GM12878 (cell line): Measurements from ENCODE around the gene STX10. TPM values are rescaled to one million over a fixed set of nuclear protein-coding genes. Genes with fewer than 3 reads are reported as not detected.
A peak's percentile ranks its signal among the peaks of the same experiment; 100 is the strongest.

Experiments used
- ATAC-seq: fragments of 200-7000 bp; cut with Tn5 transposase; 3 replicates; pipeline ENCODE4 v1.9.1; 2020; ENCODE audit warnings: mild to moderate bottlenecking, moderate library complexity
- BruUV-seq: library from RNA; stranded (reverse); fragments of 400-500 nt; replicated peaks from 2 replicates; lab custom pipeline; 2021; lab: Mats Ljungman, UMichigan
- CTCF ChIA-PET: fragments of 300-600 bp; sonication (Branson Sonifier 250); formaldehyde crosslinking; extraction: SDS; loops from one replicate; lab custom pipeline; 2021; ENCODE audit warnings: inconsistent platforms; lab: Yijun Ruan, JAX
- POLR2A ChIA-PET: fragments of 350-600 bp; formaldehyde crosslinking; extraction: SDS; loops from one replicate; lab custom pipeline; 2021; ENCODE audit warnings: inconsistent platforms; lab: Charles Lee
- RAD21 ChIA-PET: fragments of 300-600 bp; sonication (Branson Sonifier 250); formaldehyde crosslinking; loops from one replicate; lab custom pipeline; 2023; ENCODE audit warnings: antibody characterized with exemption; ENCODE audit not compliant: unreplicated experiment; lab: Charles Lee
- SMC1A ChIA-PET: fragments of 300-600 bp; sonication (Branson Sonifier 250); formaldehyde crosslinking; loops from one replicate; lab custom pipeline; 2023; ENCODE audit not compliant: unreplicated experiment, uncharacterized antibody; lab: Charles Lee
- DNase-seq: peaks from one replicate; pipeline ENCODE4 v3.0.0-alpha.2; 2011; ENCODE audit warnings: low read depth, low spot score
- FAIRE-seq: peaks from 3 replicates; lab custom pipeline; 2011; peaks lifted over from hg19 to GRCh38; lab: Jason Lieb, UNC
- H2AFZ ChIP-seq: 2 replicates; pipeline ENCODE4 v1.6.0; 2011; ENCODE audit warnings: low read depth, low read length, control low read depth; ENCODE audit not compliant: control insufficient read depth
- H3K27ac ChIP-seq: 2 replicates; pipeline ENCODE4 v1.5.1; 2011; ENCODE audit warnings: control low read depth; ENCODE audit not compliant: control insufficient read depth, insufficient read depth
- H3K27me3 ChIP-seq, 2 experiments: replicated peaks in 1 of 2; 2 replicates each; pipeline versions ENCODE4 v1.6.0 to v1.6.1; 2011; ENCODE audit warnings: low read length in 1 of 2; ENCODE audit not compliant: control insufficient read depth in 2 of 2, insufficient read depth in 2 of 2
- H3K36me3 ChIP-seq, 2 experiments: 2 replicates each; pipeline ENCODE4 v1.5.1; 2011; ENCODE audit warnings: low read length in 1 of 2; ENCODE audit not compliant: control insufficient read depth in 2 of 2, insufficient read depth in 2 of 2
- H3K4me1 ChIP-seq: 2 replicates; pipeline ENCODE4 v1.6.1; 2011; ENCODE audit warnings: mild to moderate bottlenecking, low read length, moderate library complexity, mixed read lengths; ENCODE audit not compliant: control insufficient read depth, insufficient read depth
- H3K4me2 ChIP-seq: 2 replicates; pipeline ENCODE4 v1.6.0; 2011; ENCODE audit warnings: control low read depth; ENCODE audit not compliant: control insufficient read depth, insufficient read depth
- H3K4me3 ChIP-seq: fragments of 200-600 bp; sonication (generic); 2 replicates; pipeline ENCODE4 v1.5.1; 2016
- H3K79me2 ChIP-seq: 2 replicates; pipeline ENCODE4 v1.6.0; 2011; ENCODE audit warnings: low read length; ENCODE audit not compliant: control insufficient read depth, insufficient read depth
- H3K9ac ChIP-seq: 2 replicates; pipeline ENCODE4 v1.8.0; 2011; ENCODE audit warnings: low read length, control low read depth, mixed read lengths; ENCODE audit not compliant: control insufficient read depth, insufficient read depth
- H3K9me3 ChIP-seq: replicated peaks from 3 replicates; pipeline ENCODE4 v1.5.1; 2011; ENCODE audit warnings: mild to moderate bottlenecking, low read length; ENCODE audit not compliant: control insufficient read depth, insufficient read depth
- H4K20me1 ChIP-seq: 2 replicates; pipeline ENCODE4 v1.6.0; 2011; ENCODE audit not compliant: control insufficient read depth, insufficient read depth
- BCL11A ChIP-seq: IDR thresholded peaks from 2 replicates; pipeline ENCODE4 v1.6.1; 2011; ENCODE audit warnings: low read depth, low read length
- NFYA ChIP-seq: IDR thresholded peaks from 2 replicates; pipeline ENCODE4 v1.6.1; 2011; ENCODE audit warnings: low read depth, mild to moderate bottlenecking, low read length, improper control_type of control experiment, borderline replicate concordance
- RELA ChIP-seq: fragments of 450-650 bp; IDR thresholded peaks from 2 replicates; pipeline ENCODE4 v1.8.0; 2014; ENCODE audit warnings: borderline replicate concordance; ENCODE audit not compliant: partially characterized antibody
- TAF1 ChIP-seq: IDR thresholded peaks from 2 replicates; pipeline ENCODE4 v1.6.1; 2011; ENCODE audit warnings: mild to moderate bottlenecking, low read depth, low read length, borderline replicate concordance
- WGBS: methylation state at CpG from one replicate; pipeline ENCODE4 v1.1.6; 2016; ENCODE audit warnings: low lambda C conversion rate; ENCODE audit not compliant: insufficient replicate concordance, insufficient coverage; ENCODE audit errors: missing lambda C conversion rate; 5-methylcytosine and 5-hydroxymethylcytosine counted together
- in situ Hi-C: fragments of 300-500 bp; cut with MboI; formaldehyde crosslinking; loops from 9 replicates; pipeline ENCODE4 v1.14.3; 2018; ENCODE audit warnings: mixed read lengths
- intact Hi-C: fragments of 100-400 bp; cut with micrococcal nuclease; formaldehyde crosslinking; loops from one replicate; pipeline ENCODE4 v1.14.2; 2022; ENCODE audit not compliant: unreplicated experiment
- polyA plus RNA-seq, 11 experiments: library from polyadenylated mRNA; depleted of rRNA in 4 of 11; unstranded in 6 of 11; stranded (reverse) in 5 of 11; fragments of >200 nt; fragmentation: Nextera tagmentation in 4 of 11; fragmentation: Illumina TruSeq in 1 of 11; extraction: Ambion mirVana in 4 of 11; extraction: Trizol in 1 of 11; gene quantifications; 1 replicate in 1 of 11; 2 replicates in 10 of 11; pipeline versions ENCODE4 v1.2.1 to v1.2.3, GENCODE V29; 2011 to 2016; ENCODE audit warnings: inconsistent platforms in 2 of 11, missing spikeins in 2 of 11, low read depth in 1 of 11
- total RNA-seq, 4 experiments: library from RNA; depleted of rRNA in 3 of 4; stranded (reverse); fragments of >200 nt in 3 of 4; fragmentation: Illumina TruSeq in 1 of 4; extraction: Trizol in 1 of 4; gene quantifications; 2 replicates each; pipeline versions ENCODE4 v1.2.1 to v1.2.3, GENCODE V29; 2013 to 2021
- TF ChIP-seq, protein P1 (sequence below): IDR thresholded peaks from 2 replicates; pipeline ENCODE4 v1.6.1; 2011; ENCODE audit warnings: low read depth, mild to moderate bottlenecking, low read length, moderate library complexity, borderline replicate concordance; ENCODE audit errors: extremely low read depth
- TF ChIP-seq, protein P2 (sequence below): fragments of 450-650 bp; IDR thresholded peaks from 2 replicates; pipeline ENCODE4 v1.6.1; 2017; ENCODE audit warnings: low read depth, mild to moderate bottlenecking, moderate library complexity
- TF ChIP-seq, protein P3 (sequence below): fragments of 450-650 bp; IDR thresholded peaks from 2 replicates; pipeline ENCODE4 v1.6.1; 2017; ENCODE audit warnings: mild to moderate bottlenecking, moderate library complexity
- TF ChIP-seq, protein P4 (sequence below): fragments of 450-650 bp; conservative IDR thresholded peaks from 2 replicates; pipeline ENCODE4 v1.6.1; 2017; ENCODE audit warnings: mild to moderate bottlenecking, moderate library complexity
- TF ChIP-seq, protein P5 (sequence below): IDR thresholded peaks from 2 replicates; pipeline ENCODE4 v1.6.1; 2011; ENCODE audit warnings: borderline replicate concordance, low read depth, mild to moderate bottlenecking, moderate library complexity, low read length; ENCODE audit not compliant: insufficient read depth, poor library complexity, severe bottlenecking
- TF ChIP-seq, protein P6 (sequence below): fragments of 450-650 bp; IDR thresholded peaks from 2 replicates; pipeline ENCODE4 v1.6.1; 2014; ENCODE audit warnings: mild to moderate bottlenecking

STX10 gene
- total and polyA plus RNA-seq, 10 of the 15 experiments (the other 5 are each of a cell fraction or from before 2014, with no cell fraction given) = 0.56 to 76.1 (median 47.6) TPM

DNA sequence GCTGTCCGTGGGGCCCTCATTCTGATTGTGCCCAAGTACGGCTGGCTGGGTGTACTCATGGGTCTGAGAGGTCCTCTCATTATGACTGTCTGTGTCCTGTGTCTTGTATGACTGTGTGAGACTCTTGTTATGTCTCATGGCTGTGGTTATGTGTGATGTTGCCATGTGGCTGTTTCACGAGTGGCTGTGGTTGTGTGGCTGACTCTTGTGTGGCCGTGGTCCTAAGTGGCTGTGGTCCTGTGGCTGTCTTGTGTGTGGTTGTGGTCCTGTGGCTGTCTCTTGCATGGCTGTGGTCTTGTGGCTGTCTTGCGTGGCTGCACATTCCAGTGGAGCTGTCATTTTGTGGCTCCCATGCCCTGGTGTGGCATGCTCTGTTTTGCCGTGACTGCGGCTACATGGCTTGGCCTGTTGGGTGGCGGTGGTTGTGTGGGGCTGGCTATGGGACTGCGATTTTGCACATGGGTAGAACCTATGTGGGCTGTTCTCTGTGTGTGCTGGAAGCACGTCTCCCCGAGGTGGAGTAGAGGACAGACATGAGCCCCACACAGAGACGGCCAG is 50.1 kb downstream of the STX10 start:
- H3K9ac ChIP-seq = no peak overlapping the region
- H4K20me1 ChIP-seq = no peaks in the 10 kb centered on the region
- ATAC-seq (peak; percentile 57), FAIRE-seq (peak; percentile 98), DNase-seq (peak; percentile 78)
- peaks cover 53% of the 10 kb centered on the region for H3K4me1 ChIP-seq
- RAD21 ChIA-PET = interaction anchor here (1.0 kb wide), 1 partner anchor 123 kb away, joined by 3 read pairs; no protein-coding TSS in a partner anchor
- CTCF ChIA-PET = interaction anchor here (0.5 to 3.0 kb wide), 5 partner anchors 18 to 135 kb away, joined by 3 to 13 read pairs (median 5); partner anchors contain the start of gene NACC1
- POLR2A ChIA-PET = interaction anchor here (0.5 kb wide), 1 partner anchor 81 kb away, joined by 9 read pairs; no protein-coding TSS in a partner anchor
- in situ Hi-C loops (no loop called here), intact Hi-C loops (loop anchor here (5.0 kb wide), 2 partner anchors 52 to 162 kb away; partner anchors contain the start of genes IER2 and STX10)
- SMC1A ChIA-PET = interaction anchor here (0.7 kb wide), 1 partner anchor 17 kb away, joined by 3 read pairs; no protein-coding TSS in a partner anchor
- 11% methylated on average over 12 of the region's 12 CpGs for WGBS
- no peak overlapping the region for H3K4me3 ChIP-seq
- no peak overlapping the region for H3K27ac ChIP-seq
- H3K9me3 ChIP-seq = no peaks in the 10 kb centered on the region; the same call in 2 of the 3 replicates
- no peaks in the 10 kb centered on the region; a peak in 1 of 4 replicates for H3K36me3 ChIP-seq
- H2AFZ ChIP-seq = no peak overlapping the region
- H3K4me2 ChIP-seq = peak overlapping the region; percentile 84
- H3K27me3 ChIP-seq = peaks cover 2 to 6% of the 10 kb centered on the region in 2 experiments
- H3K79me2 ChIP-seq = peaks cover 4% of the 10 kb centered on the region; the same call in 1 of the 2 replicates
- BruUV-seq = no TSS peak
- TF ChIP-seq, protein P1, sequence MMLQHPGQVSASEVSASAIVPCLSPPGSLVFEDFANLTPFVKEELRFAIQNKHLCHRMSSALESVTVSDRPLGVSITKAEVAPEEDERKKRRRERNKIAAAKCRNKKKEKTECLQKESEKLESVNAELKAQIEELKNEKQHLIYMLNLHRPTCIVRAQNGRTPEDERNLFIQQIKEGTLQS = no peak
- TF ChIP-seq NFYA (no peak), BCL11A (peak; percentile 99), TAF1 (no peak), RELA (peak; percentile 43)
- TF ChIP-seq, protein P2, sequence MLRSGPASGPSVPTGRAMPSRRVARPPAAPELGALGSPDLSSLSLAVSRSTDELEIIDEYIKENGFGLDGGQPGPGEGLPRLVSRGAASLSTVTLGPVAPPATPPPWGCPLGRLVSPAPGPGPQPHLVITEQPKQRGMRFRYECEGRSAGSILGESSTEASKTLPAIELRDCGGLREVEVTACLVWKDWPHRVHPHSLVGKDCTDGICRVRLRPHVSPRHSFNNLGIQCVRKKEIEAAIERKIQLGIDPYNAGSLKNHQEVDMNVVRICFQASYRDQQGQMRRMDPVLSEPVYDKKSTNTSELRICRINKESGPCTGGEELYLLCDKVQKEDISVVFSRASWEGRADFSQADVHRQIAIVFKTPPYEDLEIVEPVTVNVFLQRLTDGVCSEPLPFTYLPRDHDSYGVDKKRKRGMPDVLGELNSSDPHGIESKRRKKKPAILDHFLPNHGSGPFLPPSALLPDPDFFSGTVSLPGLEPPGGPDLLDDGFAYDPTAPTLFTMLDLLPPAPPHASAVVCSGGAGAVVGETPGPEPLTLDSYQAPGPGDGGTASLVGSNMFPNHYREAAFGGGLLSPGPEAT = peak; percentile 86
- TF ChIP-seq, protein P3, sequence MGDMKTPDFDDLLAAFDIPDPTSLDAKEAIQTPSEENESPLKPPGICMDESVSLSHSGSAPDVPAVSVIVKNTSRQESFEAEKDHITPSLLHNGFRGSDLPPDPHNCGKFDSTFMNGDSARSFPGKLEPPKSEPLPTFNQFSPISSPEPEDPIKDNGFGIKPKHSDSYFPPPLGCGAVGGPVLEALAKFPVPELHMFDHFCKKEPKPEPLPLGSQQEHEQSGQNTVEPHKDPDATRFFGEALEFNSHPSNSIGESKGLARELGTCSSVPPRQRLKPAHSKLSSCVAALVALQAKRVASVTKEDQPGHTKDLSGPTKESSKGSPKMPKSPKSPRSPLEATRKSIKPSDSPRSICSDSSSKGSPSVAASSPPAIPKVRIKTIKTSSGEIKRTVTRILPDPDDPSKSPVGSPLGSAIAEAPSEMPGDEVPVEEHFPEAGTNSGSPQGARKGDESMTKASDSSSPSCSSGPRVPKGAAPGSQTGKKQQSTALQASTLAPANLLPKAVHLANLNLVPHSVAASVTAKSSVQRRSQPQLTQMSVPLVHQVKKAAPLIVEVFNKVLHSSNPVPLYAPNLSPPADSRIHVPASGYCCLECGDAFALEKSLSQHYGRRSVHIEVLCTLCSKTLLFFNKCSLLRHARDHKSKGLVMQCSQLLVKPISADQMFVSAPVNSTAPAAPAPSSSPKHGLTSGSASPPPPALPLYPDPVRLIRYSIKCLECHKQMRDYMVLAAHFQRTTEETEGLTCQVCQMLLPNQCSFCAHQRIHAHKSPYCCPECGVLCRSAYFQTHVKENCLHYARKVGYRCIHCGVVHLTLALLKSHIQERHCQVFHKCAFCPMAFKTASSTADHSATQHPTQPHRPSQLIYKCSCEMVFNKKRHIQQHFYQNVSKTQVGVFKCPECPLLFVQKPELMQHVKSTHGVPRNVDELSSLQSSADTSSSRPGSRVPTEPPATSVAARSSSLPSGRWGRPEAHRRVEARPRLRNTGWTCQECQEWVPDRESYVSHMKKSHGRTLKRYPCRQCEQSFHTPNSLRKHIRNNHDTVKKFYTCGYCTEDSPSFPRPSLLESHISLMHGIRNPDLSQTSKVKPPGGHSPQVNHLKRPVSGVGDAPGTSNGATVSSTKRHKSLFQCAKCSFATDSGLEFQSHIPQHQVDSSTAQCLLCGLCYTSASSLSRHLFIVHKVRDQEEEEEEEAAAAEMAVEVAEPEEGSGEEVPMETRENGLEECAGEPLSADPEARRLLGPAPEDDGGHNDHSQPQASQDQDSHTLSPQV = no peak
- TF ChIP-seq, protein P4, sequence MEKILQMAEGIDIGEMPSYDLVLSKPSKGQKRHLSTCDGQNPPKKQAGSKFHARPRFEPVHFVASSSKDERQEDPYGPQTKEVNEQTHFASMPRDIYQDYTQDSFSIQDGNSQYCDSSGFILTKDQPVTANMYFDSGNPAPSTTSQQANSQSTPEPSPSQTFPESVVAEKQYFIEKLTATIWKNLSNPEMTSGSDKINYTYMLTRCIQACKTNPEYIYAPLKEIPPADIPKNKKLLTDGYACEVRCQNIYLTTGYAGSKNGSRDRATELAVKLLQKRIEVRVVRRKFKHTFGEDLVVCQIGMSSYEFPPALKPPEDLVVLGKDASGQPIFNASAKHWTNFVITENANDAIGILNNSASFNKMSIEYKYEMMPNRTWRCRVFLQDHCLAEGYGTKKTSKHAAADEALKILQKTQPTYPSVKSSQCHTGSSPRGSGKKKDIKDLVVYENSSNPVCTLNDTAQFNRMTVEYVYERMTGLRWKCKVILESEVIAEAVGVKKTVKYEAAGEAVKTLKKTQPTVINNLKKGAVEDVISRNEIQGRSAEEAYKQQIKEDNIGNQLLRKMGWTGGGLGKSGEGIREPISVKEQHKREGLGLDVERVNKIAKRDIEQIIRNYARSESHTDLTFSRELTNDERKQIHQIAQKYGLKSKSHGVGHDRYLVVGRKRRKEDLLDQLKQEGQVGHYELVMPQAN = no peak
- TF ChIP-seq, protein P5, sequence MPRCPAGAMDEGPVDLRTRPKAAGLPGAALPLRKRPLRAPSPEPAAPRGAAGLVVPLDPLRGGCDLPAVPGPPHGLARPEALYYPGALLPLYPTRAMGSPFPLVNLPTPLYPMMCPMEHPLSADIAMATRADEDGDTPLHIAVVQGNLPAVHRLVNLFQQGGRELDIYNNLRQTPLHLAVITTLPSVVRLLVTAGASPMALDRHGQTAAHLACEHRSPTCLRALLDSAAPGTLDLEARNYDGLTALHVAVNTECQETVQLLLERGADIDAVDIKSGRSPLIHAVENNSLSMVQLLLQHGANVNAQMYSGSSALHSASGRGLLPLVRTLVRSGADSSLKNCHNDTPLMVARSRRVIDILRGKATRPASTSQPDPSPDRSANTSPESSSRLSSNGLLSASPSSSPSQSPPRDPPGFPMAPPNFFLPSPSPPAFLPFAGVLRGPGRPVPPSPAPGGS = peak; percentile 94
- TF ChIP-seq, protein P6, sequence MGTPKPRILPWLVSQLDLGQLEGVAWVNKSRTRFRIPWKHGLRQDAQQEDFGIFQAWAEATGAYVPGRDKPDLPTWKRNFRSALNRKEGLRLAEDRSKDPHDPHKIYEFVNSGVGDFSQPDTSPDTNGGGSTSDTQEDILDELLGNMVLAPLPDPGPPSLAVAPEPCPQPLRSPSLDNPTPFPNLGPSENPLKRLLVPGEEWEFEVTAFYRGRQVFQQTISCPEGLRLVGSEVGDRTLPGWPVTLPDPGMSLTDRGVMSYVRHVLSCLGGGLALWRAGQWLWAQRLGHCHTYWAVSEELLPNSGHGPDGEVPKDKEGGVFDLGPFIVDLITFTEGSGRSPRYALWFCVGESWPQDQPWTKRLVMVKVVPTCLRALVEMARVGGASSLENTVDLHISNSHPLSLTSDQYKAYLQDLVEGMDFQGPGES = peak; percentile 75; the same call in 1 of the 2 replicates
